ENCODE results near the gene CDC45.

DNA sequence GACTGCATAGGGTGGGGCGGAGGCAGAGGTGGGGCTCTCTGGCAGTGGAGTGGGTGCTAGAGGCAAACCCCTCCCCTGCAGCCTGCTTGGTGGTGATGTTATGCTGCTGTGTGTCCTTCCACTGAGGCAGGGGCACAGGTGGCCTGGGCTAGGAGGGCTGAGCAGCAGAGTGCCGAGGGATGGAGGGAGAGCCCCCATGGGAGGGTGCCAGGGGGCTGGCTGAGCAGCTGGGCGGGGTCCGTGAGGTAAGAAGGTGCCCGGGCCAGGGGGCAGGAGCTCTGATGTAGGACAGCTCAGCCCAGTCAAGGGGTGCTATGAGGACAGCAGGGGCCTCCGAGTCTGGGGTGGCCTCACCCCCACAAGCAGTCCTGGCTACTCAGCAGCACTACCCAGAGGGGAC, 40.3 kb downstream of the CDC45 start:
- TF ChIP-seq, protein P1, sequence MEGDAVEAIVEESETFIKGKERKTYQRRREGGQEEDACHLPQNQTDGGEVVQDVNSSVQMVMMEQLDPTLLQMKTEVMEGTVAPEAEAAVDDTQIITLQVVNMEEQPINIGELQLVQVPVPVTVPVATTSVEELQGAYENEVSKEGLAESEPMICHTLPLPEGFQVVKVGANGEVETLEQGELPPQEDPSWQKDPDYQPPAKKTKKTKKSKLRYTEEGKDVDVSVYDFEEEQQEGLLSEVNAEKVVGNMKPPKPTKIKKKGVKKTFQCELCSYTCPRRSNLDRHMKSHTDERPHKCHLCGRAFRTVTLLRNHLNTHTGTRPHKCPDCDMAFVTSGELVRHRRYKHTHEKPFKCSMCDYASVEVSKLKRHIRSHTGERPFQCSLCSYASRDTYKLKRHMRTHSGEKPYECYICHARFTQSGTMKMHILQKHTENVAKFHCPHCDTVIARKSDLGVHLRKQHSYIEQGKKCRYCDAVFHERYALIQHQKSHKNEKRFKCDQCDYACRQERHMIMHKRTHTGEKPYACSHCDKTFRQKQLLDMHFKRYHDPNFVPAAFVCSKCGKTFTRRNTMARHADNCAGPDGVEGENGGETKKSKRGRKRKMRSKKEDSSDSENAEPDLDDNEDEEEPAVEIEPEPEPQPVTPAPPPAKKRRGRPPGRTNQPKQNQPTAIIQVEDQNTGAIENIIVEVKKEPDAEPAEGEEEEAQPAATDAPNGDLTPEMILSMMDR (IDR thresholded peaks at IDR 0.05), result no peak
- no peak for TF ChIP-seq POLR2A (IDR thresholded peaks at IDR 0.05)
